Measurements from ENCODE around the gene TGIF1.

TGIF1 gene

GRCh38 chr18:3450799-3451182 is 819 bp downstream of the TGIF1 start:
- Histone ChIP-seq H3K9me2 (replicated peaks; ENCODE audit: low read depth, low read length) (no peaks in the 10 kb centered on the region), H3F3A (ENCODE audit: low read depth) (no peaks in the 10 kb centered on the region), H3K27me3 (ENCODE audit: insufficient read depth, low read length, poor library complexity, severe bottlenecking) (no peaks in the 10 kb centered on the region), H4K20me1 (ENCODE audit: insufficient read depth, low read length, poor library complexity, severe bottlenecking) (peaks cover 25% of the 10 kb centered on the region), H2AFZ (ENCODE audit: low read length) (peak overlapping the region; percentile 58; the same call in 1 of the 2 replicates), H3K4me2 (ENCODE audit: low read depth, low read length, poor library complexity, severe bottlenecking) (peak overlapping the region; percentile 95), H3K9ac (ENCODE audit: low read depth, low read length, poor library complexity, severe bottlenecking) (peak overlapping the region; percentile 95), H3K36me3 (ENCODE audit: insufficient read depth, low read length) (no peaks in the 10 kb centered on the region), H3K4me3 (ENCODE audit: low read length, poor library complexity, severe bottlenecking) (peak overlapping the region; percentile 92), H3K79me2 (ENCODE audit: insufficient read depth, low read length) (peaks cover 61% of the 10 kb centered on the region), H3K9me3 (ENCODE audit: insufficient read depth, low read depth, low read length) (no peaks in the 10 kb centered on the region), H3K4me1 (ENCODE audit: insufficient read depth, low read length, poor library complexity, severe bottlenecking) (peaks cover 43% of the 10 kb centered on the region)
- TF ChIP-seq CTCF (conservative IDR thresholded peaks at IDR 0.05; ENCODE audit: low read length) (no peak), EZH2phosphoT487 (IDR thresholded peaks at IDR 0.05; ENCODE audit: borderline replicate concordance) (no peak)

DNA sequence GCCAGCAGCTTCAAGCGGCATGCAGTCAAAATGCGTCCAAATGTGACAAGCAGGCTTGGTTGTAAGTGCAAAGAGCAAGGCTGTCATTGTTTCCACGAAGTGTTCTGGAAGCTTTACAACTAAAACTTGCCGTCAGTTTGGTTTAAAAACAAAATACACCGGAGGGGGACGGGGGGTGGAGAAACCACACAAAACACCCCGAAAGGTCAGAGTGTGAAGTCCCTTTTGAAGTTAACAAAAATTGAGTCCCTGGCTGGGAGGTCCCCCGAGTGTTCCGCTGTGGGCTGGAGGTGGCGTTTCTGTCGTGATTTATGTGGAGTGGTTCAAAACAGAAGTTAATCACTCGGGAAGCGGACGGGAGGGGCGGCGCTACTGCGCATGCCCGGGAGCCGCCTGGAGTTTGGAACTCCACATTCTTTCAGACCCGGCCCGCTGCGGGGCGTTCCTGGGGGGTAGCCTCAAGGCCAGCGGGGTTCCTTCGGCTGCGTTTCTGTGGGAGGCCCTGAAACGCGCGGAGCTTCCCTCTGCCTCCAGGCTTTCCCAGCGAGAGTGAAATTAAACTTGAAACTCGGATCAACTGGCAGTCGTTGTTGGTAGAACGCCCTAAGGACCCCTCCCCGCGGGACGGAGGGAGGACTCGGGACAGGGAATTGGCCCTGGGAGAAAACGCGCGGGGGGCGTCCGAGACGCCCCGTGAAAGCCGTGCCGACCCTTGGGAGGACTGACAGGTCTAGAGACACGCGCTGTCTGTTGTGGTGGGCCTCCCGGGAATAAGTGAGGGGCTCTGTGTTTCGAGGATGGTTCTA is 1.4 kb downstream of the TGIF1 start:
- Histone ChIP-seq H3K27me3 (ENCODE audit: insufficient read depth, low read length, poor library complexity, severe bottlenecking) (no peaks in the 10 kb centered on the region), H3K9me2 (replicated peaks; ENCODE audit: low read depth, low read length) (no peaks in the 10 kb centered on the region), H3F3A (ENCODE audit: low read depth) (no peaks in the 10 kb centered on the region), H2AFZ (ENCODE audit: low read length) (peak overlapping the region; percentile 44; the same call in 1 of the 2 replicates), H3K9me3 (ENCODE audit: insufficient read depth, low read depth, low read length) (no peaks in the 10 kb centered on the region), H3K79me2 (ENCODE audit: insufficient read depth, low read length) (peaks cover 67% of the 10 kb centered on the region), H3K4me1 (ENCODE audit: insufficient read depth, low read length, poor library complexity, severe bottlenecking) (peaks cover 48% of the 10 kb centered on the region), H3K36me3 (ENCODE audit: insufficient read depth, low read length) (peaks cover 3% of the 10 kb centered on the region; the same call in 1 of the 2 replicates), H3K4me3 (ENCODE audit: low read length, poor library complexity, severe bottlenecking) (peak overlapping the region; percentile 92), H3K9ac (ENCODE audit: low read depth, low read length, poor library complexity, severe bottlenecking) (peak overlapping the region; percentile 95), H4K20me1 (ENCODE audit: insufficient read depth, low read length, poor library complexity, severe bottlenecking) (peaks cover 31% of the 10 kb centered on the region), H3K4me2 (ENCODE audit: low read depth, low read length, poor library complexity, severe bottlenecking) (peak overlapping the region; percentile 95)
- TF ChIP-seq CTCF (conservative IDR thresholded peaks at IDR 0.05; ENCODE audit: low read length) (no peak), EZH2phosphoT487 (IDR thresholded peaks at IDR 0.05; ENCODE audit: borderline replicate concordance) (no peak)

DNA sequence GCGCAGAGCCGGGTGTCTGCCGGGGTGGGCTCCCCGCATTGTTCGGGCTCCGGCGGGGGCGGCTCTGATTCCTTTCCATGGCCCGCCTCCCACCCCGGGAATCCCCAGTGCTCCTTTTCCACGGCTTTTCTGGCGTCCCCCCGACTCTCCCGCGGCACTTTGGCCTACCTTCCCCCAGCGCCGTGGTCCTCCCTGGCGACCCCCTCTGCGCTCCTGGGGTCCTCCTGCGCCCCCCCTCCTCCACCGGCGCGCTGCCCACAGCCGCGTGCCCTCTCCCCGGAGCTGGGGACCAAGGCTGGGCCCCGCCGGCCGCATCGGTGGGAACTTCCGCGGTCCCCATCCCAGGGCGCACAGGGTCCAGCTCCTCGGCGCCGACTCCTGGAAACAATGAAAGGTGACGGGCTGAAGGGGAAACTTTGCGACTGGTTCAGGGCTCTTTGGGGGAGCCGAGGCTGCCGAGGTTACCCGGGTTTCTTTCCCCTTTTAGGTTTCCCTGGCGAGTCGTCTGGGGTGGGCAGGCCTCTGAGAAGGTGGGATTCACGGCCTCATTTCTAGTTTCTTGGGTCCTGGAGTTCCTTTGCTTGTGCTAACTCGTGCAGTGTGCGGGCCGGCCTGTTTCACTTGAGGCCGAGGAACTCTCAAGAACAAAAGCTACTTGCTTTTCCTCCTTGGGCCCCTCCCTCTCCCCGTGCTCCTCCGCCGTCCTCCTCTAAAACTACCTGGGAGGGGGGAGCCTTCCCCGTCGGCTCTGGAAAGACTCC is 2.2 kb downstream of the TGIF1 start:
- peaks cover 74% of the 10 kb centered on the region for H3K79me2 ChIP-seq (ENCODE audit: insufficient read depth, low read length)

More for the DNA sequence above, 2.2 kb downstream of the TGIF1 start:
- Histone ChIP-seq H3K9me2 (replicated peaks; ENCODE audit: low read depth, low read length) (no peaks in the 10 kb centered on the region), H3K4me3 (ENCODE audit: low read length, poor library complexity, severe bottlenecking) (peak overlapping the region; percentile 92), H4K20me1 (ENCODE audit: insufficient read depth, low read length, poor library complexity, severe bottlenecking) (peaks cover 32% of the 10 kb centered on the region), H3K9ac (ENCODE audit: low read depth, low read length, poor library complexity, severe bottlenecking) (peak overlapping the region; percentile 95), H3K4me1 (ENCODE audit: insufficient read depth, low read length, poor library complexity, severe bottlenecking) (peaks cover 47% of the 10 kb centered on the region), H3K4me2 (ENCODE audit: low read depth, low read length, poor library complexity, severe bottlenecking) (peak overlapping the region; percentile 95), H3F3A (ENCODE audit: low read depth) (no peaks in the 10 kb centered on the region), H3K9me3 (ENCODE audit: insufficient read depth, low read depth, low read length) (no peaks in the 10 kb centered on the region), H3K27me3 (ENCODE audit: insufficient read depth, low read length, poor library complexity, severe bottlenecking) (no peaks in the 10 kb centered on the region), H3K36me3 (ENCODE audit: insufficient read depth, low read length) (peaks cover 10% of the 10 kb centered on the region; the same call in 1 of the 2 replicates), H2AFZ (ENCODE audit: low read length) (peak overlapping the region; percentile 43)
- TF ChIP-seq EZH2phosphoT487 (IDR thresholded peaks at IDR 0.05; ENCODE audit: borderline replicate concordance) (no peak), CTCF (conservative IDR thresholded peaks at IDR 0.05; ENCODE audit: low read length) (peak; percentile 22; the same call in 1 of the 2 replicates)

Data from Loucy (cell line).